Endothelial cell of umbilical vein (primary cell): ENCODE data around the gene TMEM204. TPM values are rescaled to one million over a fixed set of nuclear protein-coding genes. Genes with fewer than 3 reads are reported as not detected.
A peak's percentile ranks its signal among the peaks of the same experiment; 100 is the strongest.

Experiments used
- BruUV-seq: library from RNA; stranded (reverse); fragments of 400-500 nt; replicated peaks from 2 replicates; lab custom pipeline; 2021; lab: Mats Ljungman, UMichigan
- CTCF ChIA-PET: fragments of 300-600, 350-600 bp; sonication (Branson Sonifier 250); formaldehyde crosslinking; loops from one replicate; lab custom pipeline; 2021; ENCODE audit warnings: antibody characterized with exemption, inconsistent platforms; lab: Charles Lee
- POLR2A ChIA-PET: fragments of 300-600, 350-600 bp; sonication (Branson Sonifier 250); formaldehyde crosslinking; loops from one replicate; lab custom pipeline; 2021; ENCODE audit warnings: antibody characterized with exemption, inconsistent platforms; lab: Charles Lee
- DNase-seq: peaks from one replicate; pipeline ENCODE4 v3.0.0-alpha.2; 2011; ENCODE audit warnings: low read depth, low spot score
- FAIRE-seq: peaks from 2 replicates; lab custom pipeline; 2011; peaks lifted over from hg19 to GRCh38; lab: Jason Lieb, UNC
- H2AFZ ChIP-seq: 2 replicates; pipeline ENCODE4 v1.6.0; 2012; ENCODE audit warnings: low read depth, low read length, control low read depth, inconsistent platforms
- H3K27ac ChIP-seq: 2 replicates; pipeline ENCODE4 v1.5.1; 2011; ENCODE audit warnings: low read depth, mild to moderate bottlenecking, control low read depth, low read length, moderate library complexity; ENCODE audit not compliant: insufficient read depth
- H3K27me3 ChIP-seq, 2 experiments: 2 replicates each; pipeline versions ENCODE4 v1.6.0 to v1.6.1; 2011; ENCODE audit warnings: low read length in 2 of 2, mixed read lengths in 1 of 2; ENCODE audit not compliant: control insufficient read depth in 2 of 2, insufficient read depth in 2 of 2
- H3K36me3 ChIP-seq, 2 experiments: 2 replicates in 1 of 2; 3 replicates in 1 of 2; pipeline ENCODE4 v1.5.1; 2011; ENCODE audit warnings: low read length in 2 of 2, mild to moderate bottlenecking in 1 of 2, moderate library complexity in 1 of 2; ENCODE audit not compliant: control insufficient read depth in 2 of 2, insufficient read depth in 2 of 2; ENCODE audit errors: extremely low read depth in 1 of 2
- H3K4me1 ChIP-seq: 3 replicates; pipeline ENCODE4 v1.5.1; 2011; ENCODE audit warnings: mild to moderate bottlenecking, low read length; ENCODE audit not compliant: control insufficient read depth, insufficient read depth; ENCODE audit errors: extremely low read depth
- H3K4me2 ChIP-seq: 2 replicates; pipeline ENCODE4 v1.6.1; 2011; ENCODE audit warnings: low read length, control low read depth, mixed read lengths; ENCODE audit not compliant: insufficient read depth
- H3K4me3 ChIP-seq, 3 experiments: fragments of 200-600 bp in 1 of 3; sonication (generic), shearing (Covaris generic) in 1 of 3; replicated peaks in 1 of 3; 2 replicates each; pipeline ENCODE4 v1.5.1; 2011 to 2016; ENCODE audit warnings: control low read depth in 3 of 3, low read length in 3 of 3, mild to moderate bottlenecking in 2 of 3, inconsistent platforms in 1 of 3, low read depth in 1 of 3, moderate library complexity in 1 of 3; ENCODE audit not compliant: insufficient read depth in 1 of 3
- H3K79me2 ChIP-seq: 2 replicates; pipeline ENCODE4 v1.6.0; 2012; ENCODE audit warnings: low read length, inconsistent platforms; ENCODE audit not compliant: control insufficient read depth, insufficient read depth
- H3K9ac ChIP-seq: replicated peaks from 2 replicates; pipeline ENCODE3; 2011; ENCODE audit warnings: low read length, control low read depth; ENCODE audit not compliant: insufficient read depth; ENCODE audit errors: extremely low read depth
- H3K9me1 ChIP-seq: replicated peaks from 3 replicates; pipeline ENCODE4 v1.6.0; 2011; ENCODE audit warnings: mild to moderate bottlenecking, low read length; ENCODE audit not compliant: control insufficient read depth, insufficient read depth; ENCODE audit errors: extremely low read depth
- H3K9me3 ChIP-seq: replicated peaks from 2 replicates; pipeline ENCODE4 v1.5.1; 2012; ENCODE audit warnings: low read length, inconsistent platforms; ENCODE audit not compliant: control insufficient read depth, insufficient read depth
- H4K20me1 ChIP-seq: replicated peaks from 2 replicates; pipeline ENCODE3; 2011; ENCODE audit warnings: mild to moderate bottlenecking, low read length; ENCODE audit not compliant: control insufficient read depth, insufficient read depth; ENCODE audit errors: extremely low read depth
- EZH2 ChIP-seq: IDR thresholded peaks from 2 replicates; pipeline ENCODE4 v1.6.1; 2012; ENCODE audit warnings: borderline replicate concordance, low read depth, mild to moderate bottlenecking, moderate library complexity, low read length, inconsistent platforms; ENCODE audit not compliant: severe bottlenecking
- FOS ChIP-seq: IDR thresholded peaks from 2 replicates; pipeline ENCODE4 v1.6.1; 2011; ENCODE audit warnings: mild to moderate bottlenecking, low read length, moderate library complexity, borderline replicate concordance; ENCODE audit not compliant: insufficient read depth
- GATA2 ChIP-seq: IDR thresholded peaks from 2 replicates; pipeline ENCODE4 v1.7.0; 2011; ENCODE audit warnings: low read depth, mild to moderate bottlenecking, moderate library complexity, mixed read lengths, low read length; ENCODE audit not compliant: insufficient read length, insufficient read depth
- POLR2A ChIP-seq: IDR thresholded peaks from 2 replicates; pipeline ENCODE4 v1.6.1; 2012; ENCODE audit warnings: low read depth, mild to moderate bottlenecking, control low read depth, low read length
- POLR2AphosphoS5 ChIP-seq: IDR thresholded peaks from 2 replicates; pipeline ENCODE4 v1.6.1; 2012; ENCODE audit warnings: low read depth, mild to moderate bottlenecking, control low read depth, low read length, moderate library complexity; ENCODE audit not compliant: insufficient read depth
- dilution Hi-C: fragments of 300-500 bp; cut with MboI; formaldehyde crosslinking; loops from one replicate; pipeline ENCODE4 v1.15.0; 2019; ENCODE audit warnings: low sequenced_read_pairs; ENCODE audit not compliant: extremely low pct_ligation_motif_present
- intact Hi-C: fragments of 100-400 bp; cut with micrococcal nuclease; formaldehyde crosslinking; loops from one replicate; pipeline ENCODE4 v1.10.0; 2022
- polyA plus RNA-seq, 4 experiments: library from polyadenylated mRNA; depleted of rRNA in 3 of 4; stranded (reverse) in 3 of 4; unstranded in 1 of 4; fragments of >200 nt; gene quantifications; 2 replicates each; pipeline versions ENCODE4 v1.2.1 to v1.2.3, GENCODE V29; 2011 to 2012; ENCODE audit warnings: missing spikeins in 1 of 4
- total RNA-seq: library from RNA; stranded (reverse); gene quantifications from 2 replicates; pipeline ENCODE4 v1.2.3, GENCODE V29; 2021

TMEM204 gene
- total and polyA plus RNA-seq, 2 donors (not counting 3 experiments of a cell fraction or from before 2014, with no cell fraction given), result 32.5 to 50.7 TPM

DNA sequence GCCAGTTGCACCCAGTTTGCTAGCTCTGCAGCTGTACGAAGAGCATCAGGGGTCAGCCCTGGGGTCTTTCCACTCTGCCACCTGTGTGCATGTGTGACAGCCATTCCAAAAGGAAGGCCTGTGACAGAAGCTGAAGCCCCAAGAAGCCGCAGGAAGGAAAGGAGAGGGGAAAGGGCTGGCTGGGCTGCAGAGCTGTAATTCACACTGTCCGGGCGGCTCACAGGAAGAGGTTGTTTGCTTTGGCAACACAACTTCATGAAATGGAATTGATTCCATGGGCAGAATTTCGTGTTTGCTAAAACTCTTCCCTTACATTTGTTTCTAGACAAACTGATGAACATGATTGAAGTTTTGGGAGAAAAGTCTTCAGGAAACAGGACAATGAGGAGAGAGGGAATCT, 14.8 kb downstream of the TMEM204 start:
- peak overlapping the region in 1 of 3 experiments; percentile 25 for H3K4me3 ChIP-seq

DNA sequence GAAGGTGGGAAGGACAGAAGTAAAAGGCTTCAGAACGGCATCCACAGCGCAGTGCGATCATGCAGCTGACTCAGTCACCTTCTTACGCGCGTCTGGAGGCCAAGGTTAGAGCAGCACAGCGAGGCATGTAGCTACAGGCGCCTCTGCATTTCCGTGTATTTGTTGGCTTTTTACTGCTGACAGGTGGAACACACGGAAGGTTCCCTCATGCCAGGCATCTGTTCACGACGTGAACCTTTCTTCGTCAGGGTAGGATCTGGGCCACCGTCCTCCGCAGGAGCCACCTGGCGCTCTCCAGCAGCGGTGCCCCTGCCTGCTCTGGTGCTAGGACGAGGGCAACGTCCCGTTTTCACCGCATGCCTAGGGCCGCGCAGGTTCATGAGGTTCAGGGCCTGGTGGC, 15.3 kb downstream of the TMEM204 start:
- Histone ChIP-seq H3K36me3 (peaks cover 0 to 6% of the 10 kb centered on the region in 2 experiments), H3K4me2 (peak overlapping the region; percentile 78), H3K4me1 (peaks cover 51% of the 10 kb centered on the region), H3K4me3 (peak overlapping the region in 1 of 3 experiments; percentile 25), H2AFZ (no peak overlapping the region), H3K27ac (peak overlapping the region; percentile 80), H3K27me3 (no peaks in the 10 kb centered on the region), H3K9me1 (no peaks in the 10 kb centered on the region), H3K9ac (peak overlapping the region; percentile 41), H3K9me3 (no peaks in the 10 kb centered on the region), H3K79me2 (peaks cover 6% of the 10 kb centered on the region), H4K20me1 (no peaks in the 10 kb centered on the region)
- CTCF ChIA-PET, result interaction anchor here (0.9 to 2.9 kb wide), 6 partner anchors 10 to 278 kb away, joined by 3 to 15 read pairs (median 4); partner anchors contain the start of genes FAHD1, HAGH and TMEM204
- POLR2A ChIA-PET, result interaction anchor here (1.0 kb wide), 1 partner anchor 63 kb away, joined by 3 read pairs; the partner anchor contains the start of genes CRAMP1 and IFT140
- no peak for FAIRE-seq
- no TSS peak for BruUV-seq
- TF ChIP-seq GATA2 (no peak), POLR2A (peak; percentile 19), POLR2AphosphoS5 (peak; percentile 0)
- dilution Hi-C loops, result no loop called here
- peak; percentile 71 for DNase-seq
- intact Hi-C loops, result no loop called here

More for the DNA sequence above, 14.8 kb downstream of the TMEM204 start:
- Histone ChIP-seq H3K79me2 (peaks cover 6% of the 10 kb centered on the region), H2AFZ (no peak overlapping the region), H4K20me1 (no peaks in the 10 kb centered on the region), H3K9ac (peak overlapping the region; percentile 41), H3K27ac (peak overlapping the region; percentile 80), H3K27me3 (no peaks in the 10 kb centered on the region), H3K4me2 (peak overlapping the region; percentile 78), H3K9me3 (no peaks in the 10 kb centered on the region), H3K4me1 (peaks cover 56% of the 10 kb centered on the region), H3K36me3 (peaks cover 0 to 6% of the 10 kb centered on the region in 2 experiments), H3K9me1 (no peaks in the 10 kb centered on the region)
- TF ChIP-seq GATA2, result no peak
- peak; percentile 36 for TF ChIP-seq FOS
- TF ChIP-seq POLR2AphosphoS5, result peak; percentile 62
- TF ChIP-seq EZH2, result no peak
- peak; percentile 25 for TF ChIP-seq POLR2A
- ChIA-PET CTCF (interaction anchor here (0.9 to 2.9 kb wide), 6 partner anchors 9 to 279 kb away, joined by 3 to 15 read pairs (median 4); partner anchors contain the start of genes FAHD1, HAGH and TMEM204), POLR2A (interaction anchor here (1.0 kb wide), 1 partner anchor 63 kb away, joined by 3 read pairs; the partner anchor contains the start of genes CRAMP1 and IFT140)
- FAIRE-seq, result peak; percentile 99
- no TSS peak for BruUV-seq
- intact Hi-C loops, result no loop called here
- peak; percentile 76 for DNase-seq
- dilution Hi-C loops, result no loop called here
